Measurements from ENCODE around the gene ITGB1BP2. TPM values are rescaled to one million over a fixed set of nuclear protein-coding genes. Genes with fewer than 3 reads are reported as not detected.
A peak's percentile ranks its signal among the peaks of the same experiment; 100 is the strongest.

Gene ITGB1BP2
- total RNA-seq, 1 experiment from 2014 or later, result 3.7 TPM

DNA sequence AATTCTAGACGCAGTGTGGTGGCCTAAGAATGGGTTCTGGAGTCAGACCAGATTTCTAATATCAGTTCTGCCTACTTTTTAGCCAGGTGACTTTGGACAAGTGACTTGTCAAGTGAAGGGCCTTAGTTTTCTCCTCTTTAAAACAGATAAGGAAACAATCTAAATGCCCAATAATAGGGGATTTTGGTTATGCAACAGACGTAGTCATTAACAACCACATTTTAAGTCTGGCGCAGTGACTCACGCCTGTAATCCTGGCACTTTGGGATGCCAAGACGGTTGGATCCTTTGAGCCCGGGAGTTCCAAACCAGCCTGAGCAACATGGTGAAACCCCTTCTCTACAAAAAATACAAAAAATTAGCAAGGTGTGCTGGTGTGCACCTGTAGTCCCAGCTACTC lies 45.5 kb upstream of the ITGB1BP2 start:
- H2BK12ac ChIP-seq (ENCODE audit: insufficient read length, low read depth, low read length), result no peak overlapping the region
- H3T11ph ChIP-seq (ENCODE audit: low read length), result no peak overlapping the region
- peaks cover 2% of the 10 kb centered on the region; the same call in 1 of the 2 replicates for H3K79me2 ChIP-seq (ENCODE audit: insufficient read depth, low read length)
- no CpG with 5 or more reads among the region's 6 CpGs for whole genome bisulfite sequencing (ENCODE audit: extremely low coverage, insufficient read length, low lambda C conversion rate)
- no peak overlapping the region for H3K56ac ChIP-seq (ENCODE audit: insufficient read length, low read depth, low read length)
- TF ChIP-seq, protein P1, sequence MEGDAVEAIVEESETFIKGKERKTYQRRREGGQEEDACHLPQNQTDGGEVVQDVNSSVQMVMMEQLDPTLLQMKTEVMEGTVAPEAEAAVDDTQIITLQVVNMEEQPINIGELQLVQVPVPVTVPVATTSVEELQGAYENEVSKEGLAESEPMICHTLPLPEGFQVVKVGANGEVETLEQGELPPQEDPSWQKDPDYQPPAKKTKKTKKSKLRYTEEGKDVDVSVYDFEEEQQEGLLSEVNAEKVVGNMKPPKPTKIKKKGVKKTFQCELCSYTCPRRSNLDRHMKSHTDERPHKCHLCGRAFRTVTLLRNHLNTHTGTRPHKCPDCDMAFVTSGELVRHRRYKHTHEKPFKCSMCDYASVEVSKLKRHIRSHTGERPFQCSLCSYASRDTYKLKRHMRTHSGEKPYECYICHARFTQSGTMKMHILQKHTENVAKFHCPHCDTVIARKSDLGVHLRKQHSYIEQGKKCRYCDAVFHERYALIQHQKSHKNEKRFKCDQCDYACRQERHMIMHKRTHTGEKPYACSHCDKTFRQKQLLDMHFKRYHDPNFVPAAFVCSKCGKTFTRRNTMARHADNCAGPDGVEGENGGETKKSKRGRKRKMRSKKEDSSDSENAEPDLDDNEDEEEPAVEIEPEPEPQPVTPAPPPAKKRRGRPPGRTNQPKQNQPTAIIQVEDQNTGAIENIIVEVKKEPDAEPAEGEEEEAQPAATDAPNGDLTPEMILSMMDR (conservative IDR thresholded peaks at IDR 0.05), result no peak
- no peak overlapping the region for H3K4ac ChIP-seq (ENCODE audit: low read depth, low read length)
- H3K79me1 ChIP-seq (ENCODE audit: insufficient read depth, low read depth, low read length, poor library complexity, severe bottlenecking), result no peaks in the 10 kb centered on the region
- DNase-seq, result no peak
- Mint-ChIP-seq H3K4me1 (peaks cover 10 to 25% of the 10 kb centered on the region in 2 experiments), H3K9me3 (peaks cover 49 to 66% of the 10 kb centered on the region in 2 experiments), H3K4me3 (peak overlapping the region; percentile 93 to 95), H3K27me3 (ENCODE audit: low read depth) (no peaks in the 10 kb centered on the region), H3K27ac (peak overlapping the region in 1 of 3 experiments; percentile 92; a peak in 1 of 7 replicates), H3K36me3 (ENCODE audit: insufficient read depth in 1 of 3, low read depth in 3 of 3) (peaks cover 3 to 14% (median 4%) of the 10 kb centered on the region in 3 experiments)
- no peaks in the 10 kb centered on the region for H3K4me1 ChIP-seq (ENCODE audit: insufficient read depth, low read length)
- H4K20me1 ChIP-seq (ENCODE audit: control insufficient read depth, insufficient read depth, insufficient read length), result no peaks in the 10 kb centered on the region
- H2BK120ac ChIP-seq (ENCODE audit: low read depth, low read length, poor library complexity, severe bottlenecking), result no peak overlapping the region
- H3K27me3 ChIP-seq (ENCODE audit: insufficient read depth, low read length), result no peaks in the 10 kb centered on the region
- H2AK5ac ChIP-seq (ENCODE audit: insufficient read length, low read length), result no peak overlapping the region
- peaks cover 10% of the 10 kb centered on the region for H3K23me2 ChIP-seq (ENCODE audit: insufficient read length, low read depth, low read length, poor library complexity, severe bottlenecking)
- no peaks in the 10 kb centered on the region for H3K9me3 ChIP-seq (ENCODE audit: control insufficient read depth, low read depth, low read length)
- no peak overlapping the region for H2AFZ ChIP-seq (ENCODE audit: low read length)
- H3K18ac ChIP-seq (ENCODE audit: insufficient read length, low read depth, low read length), result no peak overlapping the region
- no peak overlapping the region for H3K14ac ChIP-seq (ENCODE audit: insufficient read depth, low read length)
- peak overlapping the region; percentile 64 for H3K4me2 ChIP-seq (ENCODE audit: insufficient read depth, insufficient read length, low read length)
- H3K27ac ChIP-seq (ENCODE audit: insufficient read length, low read depth, low read length), result no peak overlapping the region
- no peak overlapping the region for H3K9ac ChIP-seq (ENCODE audit: extremely low read depth, insufficient read length, low read length)
- no peak overlapping the region for H4K8ac ChIP-seq (replicated peaks; ENCODE audit: insufficient read length, low read depth, low read length)
- no peak overlapping the region for H4K5ac ChIP-seq (ENCODE audit: insufficient read length, low read depth, low read length)
- no peak overlapping the region for H2BK5ac ChIP-seq (ENCODE audit: insufficient read length, low read length)
- H3K23ac ChIP-seq (ENCODE audit: insufficient read length, low read depth, low read length), result no peak overlapping the region
- no peak overlapping the region for H2BK15ac ChIP-seq (ENCODE audit: low read depth, low read length)
- no peak overlapping the region for H4K91ac ChIP-seq (ENCODE audit: insufficient read length, low read depth, low read length)
- H2BK20ac ChIP-seq (ENCODE audit: low read depth, low read length, poor library complexity, severe bottlenecking), result no peak overlapping the region

Data from H9 (cell line).